CD4-positive, alpha-beta T cell (primary cell): Measurements from ENCODE around the gene TBC1D2B. TPM values are rescaled to one million over a fixed set of nuclear protein-coding genes. Genes with fewer than 3 reads are reported as not detected.
A peak's percentile ranks its signal among the peaks of the same experiment; 100 is the strongest.

Experiments used
- ATAC-seq: fragments of 200-7000 bp; cut with Tn5 transposase; one replicate; pipeline ENCODE4 v1.10.0; 2022; ENCODE audit warnings: mild to moderate bottlenecking; ENCODE audit not compliant: poor library complexity
- CTCF ChIA-PET: fragments of 350-600 bp; sonication (Branson Sonifier 250); formaldehyde crosslinking; loops from one replicate; lab custom pipeline; 2021; ENCODE audit warnings: antibody characterized with exemption, inconsistent platforms; lab: Charles Lee
- POLR2A ChIA-PET: fragments of 350-600 bp; sonication (Branson Sonifier 250); formaldehyde crosslinking; loops from one replicate; lab custom pipeline; 2021; ENCODE audit warnings: antibody characterized with exemption, inconsistent platforms; lab: Charles Lee
- DNase-seq, 14 experiments: peaks; one replicate each; pipeline ENCODE4 v3.0.0-alpha.2; 2013 to 2020; ENCODE audit warnings: mixed read lengths in 2 of 14
- H3K27ac ChIP-seq, 2 donors: one replicate each; pipeline versions ENCODE4 v1.5.1 to v1.7.0; 2013; ENCODE audit warnings: low read length in 2 of 2, low read depth in 1 of 2, mild to moderate bottlenecking in 1 of 2
- H3K27me3 ChIP-seq, 2 experiments: 1 replicate in 1 of 2; 2 replicates in 1 of 2; pipeline versions ENCODE4 v1.6.1 to v1.7.0; 2013; ENCODE audit warnings: low read length in 2 of 2, control low read depth in 1 of 2, mild to moderate bottlenecking in 1 of 2, moderate library complexity in 1 of 2; ENCODE audit not compliant: insufficient read depth in 2 of 2, control insufficient read depth in 1 of 2
- H3K36me3 ChIP-seq: one replicate; pipeline ENCODE4 v1.6.1; 2013; ENCODE audit warnings: low read length, control low read depth; ENCODE audit not compliant: insufficient read depth
- H3K4me1 ChIP-seq: one replicate; pipeline ENCODE4 v1.6.1; 2013; ENCODE audit warnings: low read length, control low read depth; ENCODE audit not compliant: insufficient read depth
- H3K4me3 ChIP-seq: one replicate; pipeline ENCODE4 v1.5.1; 2013; ENCODE audit warnings: mild to moderate bottlenecking, low read length, moderate library complexity
- H3K9me3 ChIP-seq, 2 experiments: 1 replicate in 1 of 2; 2 replicates in 1 of 2; pipeline versions ENCODE4 v1.6.1 to v1.7.0; 2013; ENCODE audit warnings: low read length in 2 of 2, mild to moderate bottlenecking in 2 of 2, control low read depth in 1 of 2, moderate library complexity in 1 of 2; ENCODE audit not compliant: control insufficient read depth in 1 of 2, insufficient read depth in 1 of 2
- H3K27ac Mint-ChIP-seq: one replicate; pipeline ENCODE4 v1.8.0; 2020; ENCODE audit warnings: mixed read lengths
- H3K27me3 Mint-ChIP-seq: one replicate; pipeline ENCODE4 v1.8.0; 2021; ENCODE audit warnings: mixed read lengths
- H3K36me3 Mint-ChIP-seq: one replicate; pipeline ENCODE4 v1.8.0; 2021; ENCODE audit warnings: low read depth, mixed read lengths
- H3K4me1 Mint-ChIP-seq: one replicate; pipeline ENCODE4 v1.8.0; 2021; ENCODE audit warnings: low read depth, mixed read lengths
- H3K4me3 Mint-ChIP-seq: one replicate; pipeline ENCODE4 v1.8.0; 2020; ENCODE audit warnings: mild to moderate bottlenecking, mixed read lengths
- H3K9me3 Mint-ChIP-seq: one replicate; pipeline ENCODE4 v1.8.0; 2020; ENCODE audit warnings: mixed read lengths
- intact Hi-C, 2 experiments: fragments of 100-400 bp; cut with DNase I in 1 of 2; cut with micrococcal nuclease in 1 of 2; formaldehyde crosslinking; loops; one replicate each; pipeline versions ENCODE4 v1.15.1 to v1.9.0; 2023 to 2025; cut with DNase I, micrococcal nuclease
- total RNA-seq, 174 experiments: library from RNA in 2 of 174; stranded (reverse) in 2 of 174; gene quantifications; one replicate each; pipeline ENCODE4 v1.2.3 and lab custom pipeline; 2021 to 2026
- TF ChIP-seq, protein P1 (sequence below): fragments of 200-600 bp; IDR thresholded peaks from one replicate; pipeline ENCODE4 v1.8.0; 2022; ENCODE audit warnings: antibody characterized with exemption, mild to moderate bottlenecking

Gene TBC1D2B
- total RNA-seq, 2 experiments from 2014 or later, result 89.3 to 97.6 TPM

GRCh38 chr15:78037779-78038305, 39.7 kb downstream of the TBC1D2B start:
- H3K9me3 Mint-ChIP-seq, result no peaks in the 10 kb centered on the region
- ATAC-seq (no peak), DNase-seq (peak in 2 of 14 experiments; percentile 47 to 55)
- H3K27me3 Mint-ChIP-seq, result no peaks in the 10 kb centered on the region
- Histone ChIP-seq H3K27ac (peak overlapping the region in 1 of 2 donors; percentile 46), H3K4me1 (peaks cover 86% of the 10 kb centered on the region), H3K4me3 (no peak overlapping the region), H3K36me3 (peaks cover 18% of the 10 kb centered on the region), H3K27me3 (no peaks in the 10 kb centered on the region), H3K9me3 (no peaks in the 10 kb centered on the region)
- peak overlapping the region; percentile 84 for H3K27ac Mint-ChIP-seq
- peaks cover 96% of the 10 kb centered on the region for H3K4me1 Mint-ChIP-seq
- ChIA-PET CTCF (interaction anchor here (5.6 kb wide), 1 partner anchor 14 kb away, joined by 37 read pairs; no protein-coding TSS in a partner anchor), POLR2A (interaction anchor here (11.9 kb wide), 1 partner anchor 12 kb away, joined by 123 read pairs; no protein-coding TSS in a partner anchor)
- H3K36me3 Mint-ChIP-seq, result peaks cover 41% of the 10 kb centered on the region
- TF ChIP-seq, protein P1, sequence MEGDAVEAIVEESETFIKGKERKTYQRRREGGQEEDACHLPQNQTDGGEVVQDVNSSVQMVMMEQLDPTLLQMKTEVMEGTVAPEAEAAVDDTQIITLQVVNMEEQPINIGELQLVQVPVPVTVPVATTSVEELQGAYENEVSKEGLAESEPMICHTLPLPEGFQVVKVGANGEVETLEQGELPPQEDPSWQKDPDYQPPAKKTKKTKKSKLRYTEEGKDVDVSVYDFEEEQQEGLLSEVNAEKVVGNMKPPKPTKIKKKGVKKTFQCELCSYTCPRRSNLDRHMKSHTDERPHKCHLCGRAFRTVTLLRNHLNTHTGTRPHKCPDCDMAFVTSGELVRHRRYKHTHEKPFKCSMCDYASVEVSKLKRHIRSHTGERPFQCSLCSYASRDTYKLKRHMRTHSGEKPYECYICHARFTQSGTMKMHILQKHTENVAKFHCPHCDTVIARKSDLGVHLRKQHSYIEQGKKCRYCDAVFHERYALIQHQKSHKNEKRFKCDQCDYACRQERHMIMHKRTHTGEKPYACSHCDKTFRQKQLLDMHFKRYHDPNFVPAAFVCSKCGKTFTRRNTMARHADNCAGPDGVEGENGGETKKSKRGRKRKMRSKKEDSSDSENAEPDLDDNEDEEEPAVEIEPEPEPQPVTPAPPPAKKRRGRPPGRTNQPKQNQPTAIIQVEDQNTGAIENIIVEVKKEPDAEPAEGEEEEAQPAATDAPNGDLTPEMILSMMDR, result no peak
- intact Hi-C loops, result loop anchor here in 1 of 2 experiments (2.0 kb wide), 1 partner anchor 17 kb away; no protein-coding TSS in a partner anchor
- H3K4me3 Mint-ChIP-seq, result peak overlapping the region; percentile 78

DNA sequence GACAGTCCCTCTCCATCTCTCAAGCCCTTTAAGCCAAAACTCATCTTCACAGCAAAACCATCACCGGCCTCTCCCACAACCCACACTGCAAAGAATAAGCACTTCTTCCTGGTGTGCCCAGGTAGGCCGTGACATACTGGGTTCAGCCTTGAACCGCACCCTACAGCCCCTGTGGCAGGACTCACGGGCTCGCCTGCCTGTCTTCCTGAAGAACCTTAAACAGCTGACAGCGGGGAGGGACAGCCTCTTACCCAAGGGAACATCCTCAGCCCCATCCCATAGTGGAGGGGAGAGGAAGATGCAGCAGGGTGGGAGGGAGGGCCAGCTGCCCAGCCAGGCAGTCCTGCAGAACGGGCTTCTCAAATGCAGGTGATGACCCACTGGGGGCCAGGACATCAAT, 40.2 kb downstream of the TBC1D2B start:
- H3K9me3 ChIP-seq, result no peaks in the 10 kb centered on the region
- H3K36me3 Mint-ChIP-seq, result peaks cover 35% of the 10 kb centered on the region
- CTCF ChIA-PET, result interaction anchor here (1.1 to 5.6 kb wide), 2 partner anchors 15 to 39 kb away, joined by 3 to 37 read pairs; no protein-coding TSS in a partner anchor
- H3K4me1 ChIP-seq, result peaks cover 81% of the 10 kb centered on the region
- no peak overlapping the region for H3K4me3 ChIP-seq
- H3K4me1 Mint-ChIP-seq, result peaks cover 96% of the 10 kb centered on the region
- H3K27me3 Mint-ChIP-seq, result no peaks in the 10 kb centered on the region
- peak overlapping the region; percentile 26 for H3K4me3 Mint-ChIP-seq
- intact Hi-C loops, result no loop called here
- no peaks in the 10 kb centered on the region for H3K9me3 Mint-ChIP-seq
- POLR2A ChIA-PET, result interaction anchor here (3.8 to 11.9 kb wide), 2 partner anchors 6 to 12 kb away, joined by 22 to 123 read pairs; no protein-coding TSS in a partner anchor
- H3K27ac Mint-ChIP-seq, result peak overlapping the region; percentile 84
- DNase-seq (no peak), ATAC-seq (no peak)
- TF ChIP-seq, protein P1, result no peak
- peaks cover 14% of the 10 kb centered on the region for H3K36me3 ChIP-seq
- no peak overlapping the region for H3K27ac ChIP-seq
- H3K27me3 ChIP-seq, result no peaks in the 10 kb centered on the region

GRCh38 chr15:78035861-78036476, 41.5 kb downstream of the TBC1D2B start:
- H3K9me3 ChIP-seq, result no peaks in the 10 kb centered on the region
- TF ChIP-seq, protein P1, result no peak
- H3K4me3 ChIP-seq, result no peak overlapping the region
- H3K27ac Mint-ChIP-seq, result peak overlapping the region; percentile 95
- H3K27me3 ChIP-seq, result no peaks in the 10 kb centered on the region
- ChIA-PET CTCF (interaction anchor here (2.0 to 5.6 kb wide), 6 partner anchors 8 to 72 kb away, joined by 7 to 37 read pairs (median 12); no protein-coding TSS in a partner anchor), POLR2A (interaction anchor here (1.3 to 11.9 kb wide), 8 partner anchors 8 to 228 kb away, joined by 5 to 123 read pairs (median 20); partner anchors contain the start of genes DNAJA4 and TBC1D2B)
- no peaks in the 10 kb centered on the region for H3K9me3 Mint-ChIP-seq
- peaks cover 26% of the 10 kb centered on the region for H3K36me3 Mint-ChIP-seq
- H3K4me1 Mint-ChIP-seq, result peaks cover 96% of the 10 kb centered on the region
- H3K27me3 Mint-ChIP-seq, result no peaks in the 10 kb centered on the region
- H3K36me3 ChIP-seq, result peaks cover 9% of the 10 kb centered on the region
- intact Hi-C loops, result loop anchor here in 1 of 2 experiments (2.0 kb wide), 2 partner anchors 41 to 69 kb away; partner anchors contain the start of gene TBC1D2B
- H3K4me1 ChIP-seq, result peaks cover 79% of the 10 kb centered on the region
- DNase-seq (no peak), ATAC-seq (no peak)
- peak overlapping the region; percentile 67 for H3K4me3 Mint-ChIP-seq
- H3K27ac ChIP-seq, result peak overlapping the region; percentile 56 to 72
